GM18502 (cell line): ENCODE results near the gene FAM83G.
"Not testable (repeated sequence)": the region's sequence is repeated elsewhere in the genome, so short reads cannot be mapped to it uniquely, and the experiment has no call there.

Experiments used
- ATAC-seq: cut with Tn5 transposase; IDR thresholded peaks from one replicate; pipeline ENCODE4 v1.9.1; 2021; ENCODE audit warnings: mild to moderate bottlenecking; ENCODE audit not compliant: unreplicated experiment, poor library complexity

Gene FAM83G

DNA sequence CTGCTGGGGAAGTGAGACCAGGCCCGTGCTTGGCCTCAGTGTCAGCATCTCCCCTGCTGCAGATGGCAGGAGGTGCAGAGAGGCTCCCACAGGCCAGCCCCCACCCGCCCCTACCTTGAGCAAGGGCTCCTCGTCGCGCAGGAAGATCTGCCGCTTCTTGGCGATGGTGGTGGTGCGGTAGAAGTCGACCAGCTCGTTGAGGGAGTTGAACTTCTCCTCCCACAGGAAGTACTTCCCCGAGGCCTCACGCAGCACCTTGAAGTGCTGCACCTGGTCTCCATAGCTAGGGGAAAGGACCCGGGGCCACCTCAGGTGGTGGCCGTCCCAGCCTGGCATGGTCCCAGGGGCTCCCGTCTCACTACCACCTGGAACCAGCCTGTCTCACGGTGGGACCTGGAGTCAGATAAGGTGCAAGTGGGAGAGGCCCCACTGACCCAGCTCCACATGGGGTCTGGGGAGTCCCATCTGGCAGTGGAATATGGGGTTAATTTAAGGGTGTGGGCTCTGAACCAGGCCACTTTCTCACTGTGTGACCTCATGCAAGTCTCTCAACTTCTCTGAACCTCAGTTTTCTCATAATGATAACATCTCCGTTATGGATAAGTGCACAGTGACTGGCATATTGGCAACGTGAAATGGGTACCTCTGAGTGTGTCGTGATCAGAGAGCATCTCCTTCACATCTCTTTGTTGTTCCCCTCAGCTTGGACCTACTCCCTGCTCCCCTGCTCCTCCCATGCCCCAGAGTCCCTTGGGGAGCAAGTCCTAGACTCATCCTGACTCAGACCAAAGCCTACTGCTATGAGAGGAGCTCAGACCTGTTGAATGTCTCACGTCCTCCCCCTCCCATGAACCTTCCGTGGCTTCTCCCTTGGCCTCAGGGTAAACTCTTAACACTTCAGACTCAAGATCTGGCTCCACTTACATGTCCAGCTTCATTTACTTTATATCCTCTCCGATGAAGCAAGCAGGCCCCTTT is 19.8 kb upstream of the FAM83G start:
- ATAC-seq, result no peak

DNA sequence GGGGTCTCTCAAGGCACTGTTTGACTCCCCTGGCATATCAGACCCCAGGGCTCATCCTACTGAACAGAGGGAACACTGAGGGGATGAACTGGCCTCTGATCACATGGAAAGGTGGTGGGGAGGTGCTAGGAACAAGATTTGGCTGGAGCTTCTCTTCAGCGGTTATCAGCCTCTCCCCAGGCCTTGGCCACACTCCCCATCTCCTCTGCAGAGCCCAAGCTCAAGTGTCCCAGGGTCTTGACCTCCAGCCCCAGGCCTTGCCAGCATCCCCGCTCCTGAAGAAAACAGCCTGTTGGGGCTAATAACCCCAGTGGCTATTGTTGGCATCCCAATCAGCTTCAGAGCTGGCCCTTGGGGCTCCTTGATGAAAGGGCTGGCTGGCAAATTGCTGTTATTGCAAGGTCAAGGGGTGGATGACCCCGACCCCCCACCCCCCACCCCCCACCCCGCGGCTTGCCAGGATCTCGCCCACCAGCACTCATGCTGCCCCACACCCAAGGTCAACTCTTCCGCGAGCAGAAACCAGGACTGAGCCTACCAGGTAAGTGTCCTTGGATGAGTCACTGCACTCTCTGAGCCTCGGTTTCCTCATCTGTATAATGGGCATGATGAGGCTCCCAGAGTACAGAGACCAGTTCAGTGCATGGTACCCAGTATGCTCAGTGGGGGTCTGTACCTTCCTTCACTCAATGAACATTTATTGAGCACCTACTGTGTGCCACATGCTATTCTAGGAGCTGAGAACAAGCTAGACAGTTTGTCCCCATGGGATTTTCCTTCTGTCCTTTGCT is 18.8 kb upstream of the FAM83G start:
- ATAC-seq, result no peak

- no peak for ATAC-seq
Measured at GRCh38 chr17:19022747-19023146, 18.2 kb upstream of the FAM83G start.

DNA sequence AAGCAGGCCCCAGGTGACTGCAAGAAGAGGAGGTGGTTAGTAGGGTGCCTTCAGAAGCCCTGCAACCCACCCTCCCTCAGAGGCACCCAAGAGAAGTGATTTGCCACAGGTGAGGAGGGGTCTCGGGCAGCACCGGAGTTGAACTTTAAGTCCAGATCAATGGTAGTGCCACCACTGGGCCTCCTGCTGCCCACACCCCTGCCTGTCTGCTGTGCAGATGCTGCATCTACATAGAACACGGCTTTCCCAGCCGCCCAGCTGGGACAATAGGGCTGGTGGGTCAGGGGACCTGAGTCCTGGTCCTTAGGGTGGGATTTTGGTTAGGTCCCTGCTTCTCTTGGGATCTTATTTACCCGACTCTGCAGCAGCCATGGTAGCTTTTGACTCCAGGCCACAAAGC is 17.6 kb upstream of the FAM83G start:
- ATAC-seq, result no peak

- no peak for ATAC-seq
Measured at GRCh38 chr17:19021622-19022083, 17.1 kb upstream of the FAM83G start.

DNA sequence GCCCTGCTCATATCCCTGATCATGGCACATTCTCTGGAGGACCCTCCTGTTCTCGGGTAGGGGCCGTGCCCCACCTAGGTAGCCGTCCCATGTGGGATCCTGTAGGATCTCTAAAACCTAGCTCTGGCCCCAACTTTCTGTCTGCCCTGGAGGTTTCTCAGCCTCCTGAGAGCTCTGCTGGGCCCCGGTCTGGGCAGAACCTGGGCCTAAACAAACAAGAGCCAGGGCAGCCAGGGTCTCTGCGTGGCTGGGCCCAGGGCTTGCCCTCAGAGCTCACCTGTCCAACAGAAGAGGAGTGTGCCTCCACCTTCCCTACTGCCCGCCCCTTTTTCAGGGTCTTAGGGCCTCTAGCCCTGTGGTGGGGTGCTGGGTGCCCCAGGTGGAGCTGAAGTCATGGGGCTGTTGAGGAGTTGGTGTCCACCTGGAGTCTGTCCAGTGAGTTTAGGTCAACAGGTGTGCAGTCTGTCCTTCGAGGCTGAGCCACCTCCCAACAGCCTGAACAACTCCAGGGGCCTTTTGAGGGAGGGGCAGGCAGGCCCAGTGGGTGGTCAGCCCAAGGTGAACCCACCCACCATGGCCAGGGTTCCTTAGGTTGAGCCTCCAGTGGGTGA is 16.6 kb upstream of the FAM83G start:
- ATAC-seq, result not testable (repeated sequence)

DNA sequence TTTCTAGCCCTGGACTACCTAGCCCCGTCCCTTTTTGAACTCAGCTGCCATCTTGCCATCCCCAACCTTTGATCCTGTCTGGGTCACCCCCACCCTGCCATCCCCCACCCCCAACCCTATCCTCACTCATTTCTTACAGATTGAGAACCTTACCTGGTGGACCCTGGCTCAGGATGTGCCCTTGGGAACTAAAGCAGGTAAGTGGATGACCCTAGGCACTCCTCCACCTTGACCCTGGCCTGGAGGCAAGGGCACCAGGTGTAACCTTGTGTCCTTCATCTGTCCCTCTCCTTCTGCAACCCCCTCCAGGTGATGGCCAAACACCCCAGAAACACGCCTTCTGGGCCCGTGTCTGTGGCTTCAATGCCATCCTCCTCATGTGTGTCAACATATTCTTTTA is 15.5 kb upstream of the FAM83G start:
- ATAC-seq, result no peak

- ATAC-seq, result no peak
Measured at GRCh38 chr17:19019041-19019941, 14.7 kb upstream of the FAM83G start.

- ATAC-seq, result no peak
Measured at GRCh38 chr17:19018600-19018950, 14.0 kb upstream of the FAM83G start.

GRCh38 chr17:19017804-19018599 is 13.4 kb upstream of the FAM83G start:
- no peak for ATAC-seq

DNA sequence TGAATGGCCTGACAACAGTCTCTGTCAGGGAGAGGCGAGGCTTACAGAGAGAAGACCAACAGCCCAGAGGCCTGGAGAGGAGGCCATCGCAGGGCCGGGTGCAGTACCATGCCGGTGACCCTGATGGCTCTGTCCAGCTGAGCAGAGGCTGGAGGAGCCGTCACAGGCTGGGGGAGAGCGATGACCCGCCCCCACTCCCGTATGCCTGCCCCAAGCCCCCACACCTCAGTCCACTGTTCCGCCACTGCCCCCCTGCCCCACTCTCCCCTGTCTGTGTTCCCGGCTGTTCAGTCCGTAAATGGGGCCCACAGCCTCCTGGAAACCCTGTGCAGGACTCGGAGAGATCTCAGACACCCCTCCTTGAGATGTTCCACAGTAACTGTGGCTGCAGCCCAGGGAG is 12.8 kb upstream of the FAM83G start:
- no peak for ATAC-seq

DNA sequence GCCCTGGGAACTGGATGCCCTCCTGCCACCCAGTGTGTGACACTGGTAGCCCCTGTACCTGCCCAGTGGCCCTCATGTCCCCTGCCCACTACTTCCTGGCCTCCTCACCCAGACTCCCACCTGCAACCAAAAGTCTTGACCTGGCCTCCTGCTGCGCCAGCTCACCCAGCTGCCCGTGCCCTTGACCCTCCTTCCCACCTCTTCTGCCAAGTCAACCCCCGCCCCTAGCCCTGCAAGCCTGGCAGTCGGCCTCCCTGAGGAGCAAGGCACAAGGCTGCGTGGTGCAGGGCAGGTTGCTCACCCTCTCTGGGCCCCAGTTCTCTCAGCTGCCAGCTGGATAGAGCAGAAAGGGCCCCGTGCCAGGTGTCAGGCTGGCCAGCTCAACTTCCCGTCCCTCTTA is 12.3 kb upstream of the FAM83G start:
- ATAC-seq, result no peak

DNA sequence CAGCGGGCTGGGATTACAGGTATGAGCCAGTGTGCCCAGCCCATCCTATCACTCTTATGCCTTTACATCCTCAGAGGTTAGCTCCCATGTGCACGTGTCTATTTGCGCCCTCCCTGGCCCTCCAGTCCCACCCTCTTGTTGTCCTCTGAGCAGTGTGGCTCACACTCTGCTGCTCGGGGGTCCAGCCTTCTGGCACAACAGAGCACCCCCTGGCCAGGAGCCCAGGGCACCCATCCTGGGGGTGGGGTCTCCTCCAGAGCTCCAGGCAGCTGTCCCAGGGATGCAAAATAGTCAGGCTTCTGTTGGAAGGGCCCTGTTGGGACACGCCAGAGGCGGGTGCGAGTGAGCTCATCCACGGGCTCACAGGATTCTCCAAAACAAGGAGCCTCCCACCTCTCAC is 11.7 kb upstream of the FAM83G start:
- ATAC-seq, result no peak

- no peak for ATAC-seq
Measured at GRCh38 chr17:19015428-19015827, 10.9 kb upstream of the FAM83G start.

DNA sequence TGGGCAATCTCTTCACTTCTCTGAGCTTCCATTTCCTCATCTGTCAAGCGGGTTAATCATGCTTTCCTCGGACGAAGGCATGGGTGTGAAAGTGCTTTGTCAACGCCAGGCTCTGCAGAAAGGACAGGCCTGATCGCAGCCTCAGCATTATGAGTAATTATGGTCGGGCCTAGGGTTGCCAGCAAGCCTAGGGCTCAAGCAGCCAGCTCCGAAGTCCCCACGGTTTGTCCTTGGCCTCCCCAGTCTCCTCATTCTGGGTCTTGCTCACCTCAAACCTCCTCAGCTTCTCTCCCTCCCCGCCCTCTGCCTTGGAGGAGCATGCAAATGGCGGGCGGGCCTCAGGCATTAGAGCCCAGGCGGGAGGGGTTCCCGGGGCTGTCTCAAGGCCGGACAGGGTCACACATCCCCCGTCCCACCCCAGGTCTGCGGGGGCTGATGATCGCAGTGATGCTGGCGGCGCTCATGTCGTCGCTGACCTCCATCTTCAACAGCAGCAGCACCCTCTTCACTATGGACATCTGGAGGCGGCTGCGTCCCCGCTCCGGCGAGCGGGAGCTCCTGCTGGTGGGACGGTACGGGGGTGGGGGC is 10.2 kb upstream of the FAM83G start:
- no peak for ATAC-seq

GRCh38 chr17:19013806-19014627 is 9.5 kb upstream of the FAM83G start:
- no peak for ATAC-seq

GRCh38 chr17:19013226-19013625 is 8.7 kb upstream of the FAM83G start:
- no peak for ATAC-seq
